Ovary (tissue), 9 donors: Measurements from ENCODE around the gene ANKRD61. TPM values are rescaled to one million over a fixed set of nuclear protein-coding genes. Genes with fewer than 3 reads are reported as not detected.

Experiments used
- DNase-seq, 5 donors: peaks; one replicate each; pipeline ENCODE4 v3.0.0-alpha.2; 2019 to 2020
- H3K27ac ChIP-seq, 2 donors: fragments of 200-600 bp; one replicate each; pipeline versions ENCODE4 v1.5.1 to v1.8.0; 2019 to 2022
- H3K27me3 ChIP-seq: fragments of 200-600 bp; one replicate; pipeline ENCODE4 v1.8.0; 2022
- H3K36me3 ChIP-seq: fragments of 200-600 bp; sonication (generic); one replicate; pipeline ENCODE4 v1.5.1; 2019
- H3K4me1 ChIP-seq: one replicate; pipeline ENCODE4 v1.8.1; 2013; ENCODE audit warnings: mild to moderate bottlenecking, moderate library complexity; ENCODE audit not compliant: insufficient read depth
- H3K4me3 ChIP-seq: fragments of 200-600 bp; sonication (generic); one replicate; pipeline ENCODE4 v1.5.1; 2017
- H3K9me3 ChIP-seq, 2 donors: fragments of 200-600 bp in 1 of 2; sonication (generic) in 1 of 2; one replicate each; pipeline versions ENCODE4 v1.5.1 to v1.8.1; 2013 to 2019; ENCODE audit warnings: mild to moderate bottlenecking in 1 of 2, moderate library complexity in 1 of 2
- EP300 ChIP-seq: sonication (generic); formaldehyde crosslinking; IDR thresholded peaks from one replicate; pipeline ENCODE4 v1.6.1; 2017; ENCODE audit warnings: antibody characterized with exemption
- POLR2A ChIP-seq: fragments of 450-650 bp; IDR thresholded peaks from one replicate; pipeline ENCODE4 v1.6.1; 2017; ENCODE audit warnings: antibody characterized with exemption, mild to moderate bottlenecking, moderate library complexity
- WGBS, 3 donors: extraction: QIAGEN DNeasy Blood & Tissue Kit in 1 of 3; methylation state at CpG; one replicate each; pipeline versions ENCODE4 v1.1.5 to v1.1.7; 2013 to 2017; 5-methylcytosine and 5-hydroxymethylcytosine counted together
- intact Hi-C, 4 donors: fragments of 100-400 bp; cut with DNase I; formaldehyde crosslinking; loops; one replicate each; pipeline versions ENCODE4 v1.11.0 to v1.15.1; 2022 to 2023
- polyA plus RNA-seq, 2 donors: library from polyadenylated mRNA; stranded (reverse); fragments of 200-250 nt in 1 of 2; fragments of 350-450 nt in 1 of 2; fragmentation: Illumina TruSeq in 1 of 2; extraction: RNeasy Lipid Tissue Mini Kit (QIAGEN cat#74804) in 1 of 2; gene quantifications; one replicate each; pipeline ENCODE4 v1.2.3, GENCODE V29; 2013 to 2014
- total RNA-seq, 7 donors: library from RNA; depleted of rRNA in 2 of 7; stranded (reverse); fragments of >200 nt in 2 of 7; fragmentation: NEBNext Ultra II Directional in 3 of 7; extraction: Animal tissue kit (Norgen Biotek cat#: 25700) in 3 of 7; gene quantifications; one replicate each; pipeline versions ENCODE4 v1.1.0 to v1.2.4, GENCODE V29; 2016 to 2023
- TF ChIP-seq, protein P1 (sequence below), 3 donors: fragments of 450-650 bp in 2 of 3; fragments of 200-600 bp in 1 of 3; IDR thresholded peaks; one replicate each; pipeline versions ENCODE4 v1.5.1 to v1.8.0; 2016 to 2022; ENCODE audit warnings: antibody characterized with exemption in 3 of 3, mild to moderate bottlenecking in 1 of 3
- donor health status: DM: no; HTN: no; CAD: no; lungs with moderate emphysema.
- donor health status: DM: no; HTN: no; CAD: no.
- donor health status: Bipolar disorder and iron deficiency.
- donor health status: DM: yes; HTN: yes; CAD: no.
- donor health status: DM: no; HTN: no; CAD: no.
- donor health status: DM: yes; HTN: yes; CAD: no.

Gene ANKRD61
- total and polyA plus RNA-seq, 9 donors: 0.15 to 1.5 (median 0.57) TPM; not detected in 6

DNA sequence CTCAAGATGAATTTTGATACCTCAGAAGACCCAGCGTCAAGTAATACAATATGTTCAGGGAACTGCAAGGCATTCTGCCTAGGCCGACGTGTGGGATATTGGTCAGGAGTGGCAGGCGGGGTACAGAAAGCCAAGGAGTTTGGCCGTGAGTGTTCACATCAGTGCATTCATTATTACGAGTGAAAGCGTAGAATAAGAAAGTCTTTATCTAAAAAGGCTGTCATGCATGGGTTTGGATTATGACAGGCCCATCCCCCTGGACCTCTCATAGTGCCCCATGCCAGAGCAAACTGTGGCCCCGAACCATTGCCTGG lies 14.6 kb upstream of the ANKRD61 start:
- no peak for TF ChIP-seq EP300
- no peak for TF ChIP-seq POLR2A
- TF ChIP-seq, protein P1, sequence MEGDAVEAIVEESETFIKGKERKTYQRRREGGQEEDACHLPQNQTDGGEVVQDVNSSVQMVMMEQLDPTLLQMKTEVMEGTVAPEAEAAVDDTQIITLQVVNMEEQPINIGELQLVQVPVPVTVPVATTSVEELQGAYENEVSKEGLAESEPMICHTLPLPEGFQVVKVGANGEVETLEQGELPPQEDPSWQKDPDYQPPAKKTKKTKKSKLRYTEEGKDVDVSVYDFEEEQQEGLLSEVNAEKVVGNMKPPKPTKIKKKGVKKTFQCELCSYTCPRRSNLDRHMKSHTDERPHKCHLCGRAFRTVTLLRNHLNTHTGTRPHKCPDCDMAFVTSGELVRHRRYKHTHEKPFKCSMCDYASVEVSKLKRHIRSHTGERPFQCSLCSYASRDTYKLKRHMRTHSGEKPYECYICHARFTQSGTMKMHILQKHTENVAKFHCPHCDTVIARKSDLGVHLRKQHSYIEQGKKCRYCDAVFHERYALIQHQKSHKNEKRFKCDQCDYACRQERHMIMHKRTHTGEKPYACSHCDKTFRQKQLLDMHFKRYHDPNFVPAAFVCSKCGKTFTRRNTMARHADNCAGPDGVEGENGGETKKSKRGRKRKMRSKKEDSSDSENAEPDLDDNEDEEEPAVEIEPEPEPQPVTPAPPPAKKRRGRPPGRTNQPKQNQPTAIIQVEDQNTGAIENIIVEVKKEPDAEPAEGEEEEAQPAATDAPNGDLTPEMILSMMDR (IDR thresholded peaks at IDR 0.05): no peak
- 92 to 94% (median 93%) methylated on average over 8 of the region's 8 CpGs for WGBS, 3 donors
- no peaks in the 10 kb centered on the region for H3K36me3 ChIP-seq

DNA sequence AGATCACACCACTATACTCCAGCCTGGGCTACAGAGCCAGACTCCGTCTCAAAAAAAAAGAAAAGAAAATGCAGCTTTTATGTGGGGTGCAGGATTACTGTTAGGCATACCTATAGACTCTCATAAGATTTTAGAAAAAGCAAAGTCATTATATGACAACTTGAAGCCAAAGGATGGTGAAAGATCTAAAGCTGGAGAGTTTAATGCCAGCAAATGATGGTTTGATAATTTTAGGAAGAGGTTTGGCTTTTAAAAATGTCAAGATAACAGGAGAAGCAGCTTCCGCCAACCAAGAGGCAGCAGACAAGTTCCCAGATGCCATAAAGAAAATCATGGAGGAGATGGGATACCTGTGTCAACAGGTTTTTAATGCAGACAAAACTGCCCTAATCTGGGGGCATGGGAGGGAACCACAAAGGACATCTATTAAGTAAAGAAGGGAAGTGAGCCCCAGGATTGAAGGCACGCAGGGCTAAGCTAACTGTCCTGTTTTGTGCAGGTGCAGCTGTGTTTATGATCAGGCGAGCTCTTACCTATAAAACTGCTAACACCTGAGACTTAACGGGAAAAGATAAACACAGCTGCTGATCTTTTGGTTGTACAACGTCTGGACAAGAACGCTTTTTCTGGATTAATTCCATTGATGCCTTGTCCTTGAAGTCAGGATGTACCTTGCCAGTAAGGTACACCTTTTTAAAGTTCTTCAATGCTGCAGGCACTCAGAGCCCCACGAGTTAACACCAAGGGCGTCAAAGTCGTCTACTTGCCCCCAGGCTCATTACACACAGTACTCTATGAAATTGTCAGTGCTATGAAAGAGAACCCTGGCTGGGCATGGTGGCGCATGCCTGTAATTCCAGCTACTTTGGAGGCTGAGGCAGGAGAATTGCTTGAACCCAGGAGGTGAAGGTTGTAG lies 10.5 kb upstream of the ANKRD61 start:
- H3K9me3 ChIP-seq: no peaks in the 10 kb centered on the region
- H3K27me3 ChIP-seq: no peaks in the 10 kb centered on the region
- DNase-seq: no peak
- no peak overlapping the region for H3K4me3 ChIP-seq
- peaks cover 3% of the 10 kb centered on the region for H3K4me1 ChIP-seq
- no peaks in the 10 kb centered on the region for H3K36me3 ChIP-seq
- WGBS, 3 donors: 80 to 83% (median 83%) methylated on average over 11 of the region's 11 CpGs
- TF ChIP-seq POLR2A (no peak), EP300 (no peak)
- TF ChIP-seq, protein P1 (IDR thresholded peaks at IDR 0.05): no peak
- intact Hi-C loops: no loop called here
- no peak overlapping the region for H3K27ac ChIP-seq

More for the DNA sequence above, 14.6 kb upstream of the ANKRD61 start:
- Histone ChIP-seq H3K27me3 (no peaks in the 10 kb centered on the region), H3K27ac (no peak overlapping the region), H3K4me1 (peaks cover 3% of the 10 kb centered on the region), H3K4me3 (no peak overlapping the region), H3K9me3 (no peaks in the 10 kb centered on the region)
- intact Hi-C loops: no loop called here
- no peak for DNase-seq

DNA sequence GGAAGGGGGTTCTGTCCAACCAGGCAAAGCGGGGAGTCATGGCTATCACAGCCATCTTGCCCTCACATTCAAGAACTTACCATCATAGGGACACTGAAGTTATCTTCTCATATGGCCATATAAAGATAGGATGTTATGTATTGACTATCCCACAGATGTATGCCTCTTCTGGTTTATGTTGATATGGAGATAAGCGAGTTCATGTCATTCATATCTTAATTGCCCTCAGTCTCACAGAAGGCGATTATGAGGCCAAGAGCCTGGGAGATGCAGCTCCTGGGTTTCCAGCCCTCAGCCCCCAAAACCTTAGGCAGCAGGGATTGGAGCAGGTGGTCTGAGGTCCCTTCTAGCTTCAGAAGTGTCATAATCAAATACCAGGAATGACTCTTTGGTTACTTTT lies 8.5 kb upstream of the ANKRD61 start:
- H3K27ac ChIP-seq: no peak overlapping the region
- no peaks in the 10 kb centered on the region for H3K9me3 ChIP-seq
- DNase-seq: no peak
- 85 to 88% (median 88%) methylated on average over 3 of the region's 3 CpGs for WGBS, 3 donors
- no peak overlapping the region for H3K4me3 ChIP-seq
- TF ChIP-seq POLR2A (no peak), EP300 (no peak)
- TF ChIP-seq, protein P1 (IDR thresholded peaks at IDR 0.05): no peak
- no peaks in the 10 kb centered on the region for H3K36me3 ChIP-seq
- no peaks in the 10 kb centered on the region for H3K27me3 ChIP-seq
- intact Hi-C loops: no loop called here
- no peaks in the 10 kb centered on the region for H3K4me1 ChIP-seq

DNA sequence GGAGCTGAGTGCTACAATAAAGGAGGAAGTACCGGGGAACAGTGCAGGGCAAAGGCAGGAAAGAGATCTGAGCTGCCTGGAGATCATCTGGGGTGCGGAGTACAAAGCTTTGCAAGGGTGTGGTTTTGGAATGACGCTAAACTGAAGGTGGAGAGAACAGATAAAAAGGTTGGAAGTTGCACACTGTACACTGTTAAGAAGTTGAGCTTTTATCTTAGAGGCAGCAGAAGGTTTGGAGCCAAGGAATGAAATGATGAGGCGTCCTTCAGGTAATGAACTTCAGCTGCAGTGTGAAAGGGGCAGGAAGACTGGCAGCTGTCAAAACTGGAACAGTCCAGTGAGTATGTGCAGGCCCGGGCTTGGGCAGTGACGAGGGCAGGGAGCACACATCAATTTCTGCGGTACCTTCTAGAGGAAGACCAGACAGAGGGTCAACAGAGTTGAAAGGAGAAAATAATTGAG lies 7.2 kb upstream of the ANKRD61 start:
- no peaks in the 10 kb centered on the region for H3K36me3 ChIP-seq
- no peaks in the 10 kb centered on the region for H3K27me3 ChIP-seq
- DNase-seq: no peak
- H3K4me1 ChIP-seq: no peaks in the 10 kb centered on the region
- TF ChIP-seq POLR2A (no peak), EP300 (no peak)
- TF ChIP-seq, protein P1 (IDR thresholded peaks at IDR 0.05): no peak
- no peaks in the 10 kb centered on the region for H3K9me3 ChIP-seq
- intact Hi-C loops: no loop called here
- no peak overlapping the region for H3K27ac ChIP-seq
- H3K4me3 ChIP-seq: no peak overlapping the region
- 90 to 95% (median 92%) methylated on average over 7 of the region's 7 CpGs for WGBS, 3 donors
